Activated effector memory CD4-positive, alpha-beta T cell treated with Interleukin-2 at 50 U/mL for 16 hours (primary cell): ENCODE results near the gene FRY.
A peak's percentile ranks its signal among the peaks of the same experiment; 100 is the strongest.
"Not testable (repeated sequence)": the region's sequence is repeated elsewhere in the genome, so short reads cannot be mapped to it uniquely, and the experiment has no call there.

Source experiments
- DNase-seq: peaks from one replicate; pipeline ENCODE4 v3.0.0-alpha.2; 2020

Gene FRY

GRCh38 chr13:32031025-32031814 lies at the start of gene FRY:
Gene FRY (plus strand): TSS chr13:32031774. CDS start chr13:32031796, 22 bp downstream.
- DNase-seq, result peak; percentile 27

GRCh38 chr13:31982124-31982523 lies 49.5 kb upstream of the FRY start:
- no peak for DNase-seq

GRCh38 chr13:31982540-31982939 lies 49.0 kb upstream of the FRY start:
- DNase-seq, result no peak

DNA sequence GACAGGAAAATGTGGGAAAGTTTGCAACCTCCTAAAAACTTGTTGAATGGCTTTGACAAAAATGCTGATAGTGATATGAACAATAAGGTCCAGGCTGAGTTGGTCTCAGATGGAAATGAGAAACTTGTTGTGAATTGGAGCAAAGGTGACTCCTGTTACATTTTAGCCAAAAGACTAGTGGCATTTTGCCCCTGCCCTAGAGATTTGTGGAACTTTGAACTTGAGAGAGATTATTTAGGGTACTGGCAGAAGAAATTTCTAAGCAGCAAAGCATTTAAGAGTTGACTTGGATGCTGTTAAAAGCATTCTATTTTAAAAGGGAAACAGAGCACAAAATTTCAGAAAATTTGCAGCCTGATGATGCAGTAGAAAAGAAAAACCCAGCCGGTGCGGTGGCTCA lies 47.9 kb upstream of the FRY start:
- not testable (repeated sequence) for DNase-seq

DNA sequence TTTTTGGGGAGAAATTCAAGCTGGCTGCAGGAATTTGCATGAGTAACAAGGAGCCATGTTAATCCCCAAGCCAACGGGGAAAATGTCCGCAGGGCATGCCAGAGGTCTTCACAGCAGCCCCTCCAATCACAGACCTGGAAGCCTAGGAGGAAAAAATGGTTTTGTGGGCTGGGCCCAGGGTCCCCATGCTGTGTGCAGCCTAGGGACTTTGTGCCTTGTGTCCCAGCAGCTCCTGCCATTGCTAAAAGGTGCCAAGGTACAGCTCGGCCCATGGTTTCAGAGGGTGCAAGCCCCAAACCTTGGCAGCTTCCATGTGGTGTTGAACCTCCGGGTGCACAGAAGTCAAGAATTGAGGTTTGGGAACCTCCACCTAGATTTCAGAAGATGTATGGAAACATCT lies 47.2 kb upstream of the FRY start:
- DNase-seq, result not testable (repeated sequence)

GRCh38 chr13:31986676-31987470 lies 44.7 kb upstream of the FRY start:
- DNase-seq, result no peak

DNA sequence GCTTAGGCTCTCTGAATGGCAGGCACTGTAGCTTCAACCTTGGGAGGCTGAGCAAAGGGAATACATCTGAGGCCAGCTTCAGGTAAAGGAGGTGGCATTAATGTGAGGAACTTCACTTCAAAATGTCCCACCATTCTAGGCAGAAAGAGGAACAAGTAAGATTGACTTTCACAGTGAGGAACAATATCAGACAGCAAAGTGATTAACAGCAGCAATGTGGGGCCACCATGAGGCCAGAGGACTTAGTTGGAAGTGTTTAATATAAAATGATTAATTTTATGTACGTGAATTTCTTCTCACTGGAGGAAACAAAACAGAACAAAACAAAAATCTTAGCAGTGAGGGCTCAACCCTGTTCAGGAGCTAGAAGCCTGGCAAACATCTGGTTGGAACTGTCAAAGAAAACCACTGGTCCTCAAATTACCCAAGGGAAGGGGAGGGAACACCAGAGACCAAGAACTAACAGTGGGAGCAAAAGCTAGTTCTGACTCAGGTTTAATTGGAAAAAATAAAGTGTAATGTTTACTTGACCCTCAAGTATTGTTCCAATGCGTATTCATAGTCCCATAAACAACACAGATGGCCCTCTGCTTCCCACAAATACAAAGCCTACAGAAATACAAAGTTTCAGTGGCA lies 43.9 kb upstream of the FRY start:
- DNase-seq, result no peak

GRCh38 chr13:31994367-31994766 lies 37.2 kb upstream of the FRY start:
- not testable (repeated sequence) for DNase-seq

GRCh38 chr13:31996601-31997000 lies 35.0 kb upstream of the FRY start:
- DNase-seq, result no peak

DNA sequence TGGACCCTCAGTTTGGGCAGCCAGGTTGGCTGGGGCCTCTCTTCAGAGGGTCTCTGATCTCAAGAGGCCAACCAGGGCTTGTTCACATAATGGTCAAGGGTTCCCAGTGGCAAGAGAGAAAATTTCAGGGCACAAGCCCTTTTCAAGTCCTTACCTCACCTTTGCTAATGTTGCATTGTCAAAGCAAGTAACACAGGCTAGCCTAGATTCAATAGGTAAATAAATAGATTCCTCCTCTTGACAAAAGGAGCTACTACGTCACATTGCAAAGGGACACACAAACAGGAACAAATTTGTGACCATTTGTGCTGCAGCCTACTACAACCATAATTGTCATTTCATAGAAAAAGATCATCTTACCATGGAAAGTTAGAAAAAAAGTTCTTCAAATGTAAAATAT lies 33.9 kb upstream of the FRY start:
- no peak for DNase-seq

- no peak for DNase-seq
Measured at GRCh38 chr13:31998131-31998530, 33.4 kb upstream of the FRY start.

DNA sequence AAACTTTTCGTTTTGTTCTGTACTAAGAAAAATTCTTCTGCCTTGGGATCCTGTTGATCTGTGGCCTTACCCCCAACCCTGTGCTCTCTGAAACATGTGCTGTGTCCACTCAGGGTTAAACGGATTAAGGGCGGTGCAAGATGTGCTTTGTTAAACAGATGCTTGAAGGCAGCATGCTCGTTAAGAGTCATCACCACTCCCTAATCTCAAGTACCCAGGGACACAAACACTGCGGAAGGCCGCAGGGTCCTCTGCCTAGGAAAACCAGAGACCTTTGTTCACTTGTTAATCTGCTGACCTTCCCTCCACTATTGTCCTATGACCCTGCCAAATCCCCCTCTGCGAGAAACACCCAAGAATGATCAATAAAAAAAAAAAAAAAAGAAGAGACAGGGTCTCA lies 30.8 kb upstream of the FRY start:
- DNase-seq, result not testable (repeated sequence)

GRCh38 chr13:32001154-32001768 lies 30.3 kb upstream of the FRY start:
- no peak for DNase-seq

- no peak for DNase-seq
Measured at GRCh38 chr13:32001769-32002168, 29.8 kb upstream of the FRY start.

- DNase-seq, result no peak
Measured at GRCh38 chr13:32002873-32003272, 28.7 kb upstream of the FRY start.

GRCh38 chr13:32007494-32007893 lies 24.1 kb upstream of the FRY start:
- DNase-seq, result no peak

GRCh38 chr13:32008518-32009175 lies 22.9 kb upstream of the FRY start:
- DNase-seq, result no peak

DNA sequence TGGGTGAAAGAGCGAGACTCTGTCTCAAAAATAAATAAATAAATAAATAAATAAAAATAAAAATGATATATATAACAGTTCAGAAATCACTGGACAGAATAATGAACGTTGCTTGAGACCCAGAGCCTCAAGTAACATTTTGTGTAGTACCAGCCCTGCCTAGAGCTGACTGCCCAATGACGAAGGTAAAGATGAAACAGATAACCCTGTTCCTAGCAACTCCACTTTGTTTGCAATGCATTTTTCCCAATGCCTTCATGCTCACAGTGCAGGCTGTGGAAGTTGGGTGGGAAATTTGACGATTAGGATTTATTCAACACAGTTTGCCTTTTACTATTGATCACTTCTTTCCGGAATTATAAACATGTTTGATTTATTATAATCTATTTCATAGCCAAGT lies 22.2 kb upstream of the FRY start:
- no peak for DNase-seq

GRCh38 chr13:32010136-32010535 lies 21.4 kb upstream of the FRY start:
- DNase-seq, result no peak

GRCh38 chr13:32011971-32012370 lies 19.6 kb upstream of the FRY start:
- DNase-seq, result no peak

GRCh38 chr13:32013181-32013580 lies 18.4 kb upstream of the FRY start:
- no peak for DNase-seq

DNA sequence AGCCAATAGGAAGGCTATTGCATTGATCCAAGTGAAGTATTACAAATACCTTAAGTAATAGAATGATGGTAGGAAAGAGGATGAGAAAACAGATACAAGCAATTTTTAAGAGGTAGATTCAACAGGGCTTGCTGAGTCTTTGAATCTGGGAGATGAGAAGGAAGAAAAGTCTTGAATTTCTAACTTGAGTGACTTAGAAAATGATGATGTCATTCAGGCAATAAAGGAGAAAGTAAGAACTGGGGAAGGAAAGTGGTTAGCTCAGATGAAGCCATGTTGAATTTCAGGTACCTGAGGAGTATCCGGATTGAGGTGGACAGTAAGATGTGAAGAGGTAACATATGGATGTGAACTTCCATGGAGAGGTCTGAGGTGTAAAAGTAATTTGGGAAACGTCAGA lies 15.5 kb upstream of the FRY start:
- DNase-seq, result no peak

- no peak for DNase-seq
Measured at GRCh38 chr13:32016631-32017030, 14.9 kb upstream of the FRY start.
